Measurements from ENCODE around the gene KCNK7.

Gene KCNK7

DNA sequence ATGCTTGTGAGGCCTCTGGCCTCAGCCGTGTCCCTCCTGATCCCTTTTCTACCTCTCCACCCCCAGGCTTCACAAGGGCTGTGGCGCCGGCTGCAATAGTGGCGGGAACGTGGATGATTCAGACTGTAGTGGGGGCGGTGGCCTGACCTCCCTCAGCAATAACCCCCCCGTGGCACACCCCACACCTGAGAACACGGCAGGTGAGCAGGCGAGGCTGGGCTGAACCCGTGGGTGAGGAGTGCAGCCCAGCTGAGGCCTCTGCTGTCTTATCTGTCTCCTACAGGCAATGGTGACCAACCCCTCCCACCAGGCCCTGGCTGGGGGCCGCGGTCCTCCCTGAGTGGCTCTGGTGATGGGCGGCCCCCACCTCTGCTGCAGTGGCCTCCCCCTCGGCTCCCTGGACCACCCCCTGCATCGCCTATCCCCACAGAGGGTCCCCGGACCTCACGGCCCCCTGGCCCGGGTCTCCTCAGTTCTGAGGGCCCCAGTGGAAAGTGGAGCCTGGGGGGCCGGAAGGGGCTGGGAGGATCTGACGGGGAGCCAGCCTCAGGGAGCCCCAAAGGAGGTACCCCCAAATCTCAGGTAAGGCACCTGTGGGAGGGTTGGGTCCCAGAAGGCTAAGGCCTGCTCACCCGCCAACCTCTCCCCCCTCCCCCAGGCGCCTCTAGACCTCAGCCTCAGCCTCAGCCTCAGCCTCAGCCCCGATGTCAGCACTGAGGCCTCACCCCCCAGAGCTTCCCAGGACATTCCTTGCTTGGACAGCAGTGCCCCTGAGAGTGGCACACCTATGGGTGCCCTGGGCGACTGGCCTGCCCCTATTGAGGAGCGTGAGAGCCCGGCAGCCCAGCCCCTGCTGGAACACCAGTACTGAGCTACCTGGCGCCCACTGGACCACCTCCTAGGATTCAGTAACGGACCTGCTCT, 40.8 kb upstream of the KCNK7 start:
- Histone ChIP-seq H3K36me3 (no peaks in the 10 kb centered on the region), H3K9me3 (no peaks in the 10 kb centered on the region), H3K4me1 (no peaks in the 10 kb centered on the region), H3K27me3 (no peaks in the 10 kb centered on the region), H3K4me3 (ENCODE audit: low read depth, low read length) (no peak overlapping the region)
- TF ChIP-seq, protein P1, sequence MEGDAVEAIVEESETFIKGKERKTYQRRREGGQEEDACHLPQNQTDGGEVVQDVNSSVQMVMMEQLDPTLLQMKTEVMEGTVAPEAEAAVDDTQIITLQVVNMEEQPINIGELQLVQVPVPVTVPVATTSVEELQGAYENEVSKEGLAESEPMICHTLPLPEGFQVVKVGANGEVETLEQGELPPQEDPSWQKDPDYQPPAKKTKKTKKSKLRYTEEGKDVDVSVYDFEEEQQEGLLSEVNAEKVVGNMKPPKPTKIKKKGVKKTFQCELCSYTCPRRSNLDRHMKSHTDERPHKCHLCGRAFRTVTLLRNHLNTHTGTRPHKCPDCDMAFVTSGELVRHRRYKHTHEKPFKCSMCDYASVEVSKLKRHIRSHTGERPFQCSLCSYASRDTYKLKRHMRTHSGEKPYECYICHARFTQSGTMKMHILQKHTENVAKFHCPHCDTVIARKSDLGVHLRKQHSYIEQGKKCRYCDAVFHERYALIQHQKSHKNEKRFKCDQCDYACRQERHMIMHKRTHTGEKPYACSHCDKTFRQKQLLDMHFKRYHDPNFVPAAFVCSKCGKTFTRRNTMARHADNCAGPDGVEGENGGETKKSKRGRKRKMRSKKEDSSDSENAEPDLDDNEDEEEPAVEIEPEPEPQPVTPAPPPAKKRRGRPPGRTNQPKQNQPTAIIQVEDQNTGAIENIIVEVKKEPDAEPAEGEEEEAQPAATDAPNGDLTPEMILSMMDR (IDR thresholded peaks at IDR 0.05; ENCODE audit: low read depth, low read length): no peak
- DNase-seq: no peak

DNA sequence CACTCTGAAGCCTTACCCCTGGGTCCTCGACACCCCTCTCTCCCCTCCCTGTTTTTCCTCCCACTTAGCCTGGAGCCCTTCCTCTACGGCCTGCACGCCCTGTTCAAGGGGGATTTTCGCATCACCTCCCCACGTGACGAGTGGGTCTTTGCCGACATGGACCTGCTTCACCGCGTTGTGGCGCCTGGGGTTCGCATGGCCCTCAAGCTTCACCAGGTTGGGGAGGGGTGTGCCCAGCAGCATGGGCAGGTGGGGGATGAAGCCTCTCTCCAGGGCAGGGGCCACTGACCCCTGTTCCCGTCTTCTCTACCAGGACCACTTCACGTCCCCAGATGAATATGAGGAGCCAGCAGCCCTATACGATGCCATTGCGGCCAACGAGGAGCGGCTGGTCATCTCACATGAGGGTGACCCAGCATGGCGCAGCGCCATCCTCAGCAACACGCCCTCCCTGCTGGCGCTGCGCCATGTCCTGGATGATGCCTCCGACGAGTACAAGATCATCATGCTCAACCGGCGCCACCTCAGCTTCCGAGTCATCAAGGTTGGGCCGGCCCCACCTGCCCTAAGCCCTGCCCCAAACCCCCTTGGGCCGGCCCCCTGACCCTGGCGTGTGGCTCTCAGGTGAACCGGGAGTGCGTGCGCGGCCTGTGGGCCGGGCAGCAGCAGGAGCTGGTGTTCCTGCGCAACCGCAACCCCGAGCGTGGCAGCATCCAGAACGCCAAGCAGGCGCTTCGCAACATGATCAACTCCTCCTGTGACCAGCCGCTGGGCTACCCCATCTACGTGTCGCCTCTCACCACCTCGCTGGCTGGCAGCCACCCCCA, 39.5 kb upstream of the KCNK7 start:
- no peaks in the 10 kb centered on the region for H3K36me3 ChIP-seq

DNA sequence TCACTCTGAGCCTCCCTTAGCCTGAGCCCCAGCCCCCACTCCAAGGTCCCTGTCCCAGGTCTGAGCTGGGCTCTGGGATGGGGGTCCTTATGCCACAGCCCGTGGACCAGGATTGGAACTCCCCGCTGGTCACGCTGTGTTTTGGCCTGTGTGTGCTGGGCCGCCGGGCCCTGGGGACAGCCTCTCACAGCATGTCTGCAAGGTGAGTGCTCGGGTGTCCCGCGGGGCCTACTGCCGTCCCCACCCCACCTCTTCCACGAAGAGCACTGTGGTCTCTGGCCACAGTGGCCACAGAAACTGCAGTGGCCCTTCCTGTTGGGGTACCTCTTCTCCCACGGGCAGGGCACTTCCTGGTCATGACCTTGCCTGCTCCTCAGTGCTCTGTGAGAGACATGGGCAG, 38.8 kb upstream of the KCNK7 start:
- TF ChIP-seq, protein P1 (IDR thresholded peaks at IDR 0.05; ENCODE audit: low read depth, low read length): no peak
- Histone ChIP-seq H3K4me1 (no peaks in the 10 kb centered on the region), H3K4me3 (ENCODE audit: low read depth, low read length) (no peak overlapping the region), H3K27me3 (no peaks in the 10 kb centered on the region), H3K9me3 (no peaks in the 10 kb centered on the region), H3K36me3 (no peaks in the 10 kb centered on the region; the same call in 1 of the 2 replicates)
- DNase-seq: no peak

More for the DNA sequence above, 39.5 kb upstream of the KCNK7 start:
- DNase-seq: no peak
- no peaks in the 10 kb centered on the region for H3K4me1 ChIP-seq
- H3K4me3 ChIP-seq (ENCODE audit: low read depth, low read length): no peak overlapping the region
- no peaks in the 10 kb centered on the region for H3K9me3 ChIP-seq
- TF ChIP-seq, protein P1 (IDR thresholded peaks at IDR 0.05; ENCODE audit: low read depth, low read length): no peak
- no peaks in the 10 kb centered on the region for H3K27me3 ChIP-seq

DNA sequence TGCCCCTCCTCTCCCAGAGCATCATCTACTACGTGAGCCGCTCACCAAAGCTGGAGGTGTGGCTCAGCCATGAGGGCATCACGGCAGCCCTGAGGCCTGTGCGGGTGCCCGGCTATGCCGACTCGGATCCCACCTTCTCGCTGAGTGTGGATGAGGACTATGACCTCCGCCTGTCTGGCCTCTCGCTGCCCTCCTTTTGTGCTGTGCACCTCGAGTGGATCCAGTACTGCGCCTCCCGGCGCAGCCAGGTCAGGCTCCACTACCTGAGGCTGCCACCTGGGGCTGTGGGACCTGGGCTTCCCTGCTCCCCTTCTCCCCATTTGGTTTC, 38.5 kb upstream of the KCNK7 start:
- DNase-seq: no peak
- TF ChIP-seq, protein P1 (IDR thresholded peaks at IDR 0.05; ENCODE audit: low read depth, low read length): no peak
- Histone ChIP-seq H3K4me3 (ENCODE audit: low read depth, low read length) (no peak overlapping the region), H3K4me1 (no peaks in the 10 kb centered on the region), H3K36me3 (peaks cover 2% of the 10 kb centered on the region; the same call in 1 of the 2 replicates), H3K27me3 (no peaks in the 10 kb centered on the region), H3K9me3 (no peaks in the 10 kb centered on the region)

DNA sequence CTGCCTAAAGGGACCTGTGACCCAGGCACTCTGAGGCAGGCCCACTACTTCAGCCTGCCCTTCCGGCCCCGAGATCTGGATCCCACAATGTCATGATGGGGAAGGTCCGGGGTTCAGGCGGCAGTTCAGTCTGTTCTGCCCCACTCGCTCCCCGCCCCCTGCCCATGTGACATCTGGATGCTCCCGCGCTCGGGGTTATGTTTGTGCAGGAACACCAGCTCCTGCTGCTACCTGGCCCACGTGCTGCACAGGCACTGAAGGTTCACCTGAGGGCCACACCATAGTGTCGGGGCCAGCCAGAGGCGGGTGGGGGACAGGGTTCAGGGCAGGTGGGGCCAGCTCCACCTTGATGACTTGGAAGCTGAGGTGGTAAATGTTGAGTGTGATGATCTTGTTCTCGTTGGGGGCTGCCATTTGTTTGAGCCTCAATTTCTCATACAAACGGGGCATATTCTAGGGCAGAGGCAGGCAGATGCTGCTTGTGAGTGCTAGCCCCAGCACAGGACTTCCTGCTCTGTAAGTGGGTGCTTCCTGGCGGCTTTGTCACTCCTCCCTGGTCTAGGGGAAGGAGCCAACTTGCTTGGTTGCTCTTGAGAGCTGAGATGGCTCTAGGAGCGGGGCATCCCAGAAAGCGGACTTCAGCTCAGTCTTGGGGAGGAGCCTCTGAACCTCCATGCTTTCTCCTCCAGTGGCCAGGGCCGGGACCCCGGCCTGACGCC, 37.9 kb upstream of the KCNK7 start:
- TF ChIP-seq, protein P1 (IDR thresholded peaks at IDR 0.05; ENCODE audit: low read depth, low read length): no peak
- Histone ChIP-seq H3K4me1 (no peaks in the 10 kb centered on the region), H3K4me3 (ENCODE audit: low read depth, low read length) (no peak overlapping the region), H3K9me3 (no peaks in the 10 kb centered on the region), H3K27me3 (no peaks in the 10 kb centered on the region), H3K36me3 (peaks cover 4% of the 10 kb centered on the region; the same call in 1 of the 2 replicates)
- no peak for DNase-seq
